Measurements from ENCODE around the gene EVA1B.

GRCh38 chr1:36287595-36287994, 35.9 kb downstream of the EVA1B start:
- no peak for TF ChIP-seq POLR2A (IDR thresholded peaks at IDR 0.05)
- TF ChIP-seq CTCF (IDR thresholded peaks at IDR 0.05) = no peak

Measured in uterus (tissue), 2 donors.